GM12878 (cell line): ENCODE data around the gene KLHL5. TPM values are rescaled to one million over a fixed set of nuclear protein-coding genes. Genes with fewer than 3 reads are reported as not detected.

Experiments used
- ATAC-seq: fragments of 200-7000 bp; cut with Tn5 transposase; 3 replicates; pipeline ENCODE4 v1.9.1; 2020; ENCODE audit warnings: mild to moderate bottlenecking, moderate library complexity
- BruUV-seq: library from RNA; stranded (reverse); fragments of 400-500 nt; replicated peaks from 2 replicates; lab custom pipeline; 2021; lab: Mats Ljungman, UMichigan
- CTCF ChIA-PET: fragments of 300-600 bp; sonication (Branson Sonifier 250); formaldehyde crosslinking; extraction: SDS; loops from one replicate; lab custom pipeline; 2021; ENCODE audit warnings: inconsistent platforms; lab: Yijun Ruan, JAX
- POLR2A ChIA-PET: fragments of 350-600 bp; formaldehyde crosslinking; extraction: SDS; loops from one replicate; lab custom pipeline; 2021; ENCODE audit warnings: inconsistent platforms; lab: Charles Lee
- RAD21 ChIA-PET: fragments of 300-600 bp; sonication (Branson Sonifier 250); formaldehyde crosslinking; loops from one replicate; lab custom pipeline; 2023; ENCODE audit warnings: antibody characterized with exemption; ENCODE audit not compliant: unreplicated experiment; lab: Charles Lee
- SMC1A ChIA-PET: fragments of 300-600 bp; sonication (Branson Sonifier 250); formaldehyde crosslinking; loops from one replicate; lab custom pipeline; 2023; ENCODE audit not compliant: unreplicated experiment, uncharacterized antibody; lab: Charles Lee
- DNase-seq: peaks from one replicate; pipeline ENCODE4 v3.0.0-alpha.2; 2011; ENCODE audit warnings: low read depth, low spot score
- FAIRE-seq: peaks from 3 replicates; lab custom pipeline; 2011; peaks lifted over from hg19 to GRCh38; lab: Jason Lieb, UNC
- H2AFZ ChIP-seq: 2 replicates; pipeline ENCODE4 v1.6.0; 2011; ENCODE audit warnings: low read depth, low read length, control low read depth; ENCODE audit not compliant: control insufficient read depth
- H3K27ac ChIP-seq: 2 replicates; pipeline ENCODE4 v1.5.1; 2011; ENCODE audit warnings: control low read depth; ENCODE audit not compliant: control insufficient read depth, insufficient read depth
- H3K27me3 ChIP-seq, 2 experiments: replicated peaks in 1 of 2; 2 replicates each; pipeline versions ENCODE4 v1.6.0 to v1.6.1; 2011; ENCODE audit warnings: low read length in 1 of 2; ENCODE audit not compliant: control insufficient read depth in 2 of 2, insufficient read depth in 2 of 2
- H3K36me3 ChIP-seq, 2 experiments: 2 replicates each; pipeline ENCODE4 v1.5.1; 2011; ENCODE audit warnings: low read length in 1 of 2; ENCODE audit not compliant: control insufficient read depth in 2 of 2, insufficient read depth in 2 of 2
- H3K4me1 ChIP-seq: 2 replicates; pipeline ENCODE4 v1.6.1; 2011; ENCODE audit warnings: mild to moderate bottlenecking, low read length, moderate library complexity, mixed read lengths; ENCODE audit not compliant: control insufficient read depth, insufficient read depth
- H3K4me2 ChIP-seq: 2 replicates; pipeline ENCODE4 v1.6.0; 2011; ENCODE audit warnings: control low read depth; ENCODE audit not compliant: control insufficient read depth, insufficient read depth
- H3K4me3 ChIP-seq: fragments of 200-600 bp; sonication (generic); 2 replicates; pipeline ENCODE4 v1.5.1; 2016
- H3K79me2 ChIP-seq: 2 replicates; pipeline ENCODE4 v1.6.0; 2011; ENCODE audit warnings: low read length; ENCODE audit not compliant: control insufficient read depth, insufficient read depth
- H3K9ac ChIP-seq: 2 replicates; pipeline ENCODE4 v1.8.0; 2011; ENCODE audit warnings: low read length, control low read depth, mixed read lengths; ENCODE audit not compliant: control insufficient read depth, insufficient read depth
- H3K9me3 ChIP-seq: replicated peaks from 3 replicates; pipeline ENCODE4 v1.5.1; 2011; ENCODE audit warnings: mild to moderate bottlenecking, low read length; ENCODE audit not compliant: control insufficient read depth, insufficient read depth
- H4K20me1 ChIP-seq: 2 replicates; pipeline ENCODE4 v1.6.0; 2011; ENCODE audit not compliant: control insufficient read depth, insufficient read depth
- CTCF ChIP-seq, 3 experiments: IDR thresholded peaks in 2 of 3; conservative IDR thresholded peaks in 1 of 3; 2 replicates each; pipeline ENCODE4 v1.5.1; 2011; ENCODE audit warnings: low read depth in 3 of 3, low read length in 3 of 3, mild to moderate bottlenecking in 3 of 3, control low read depth in 2 of 3, moderate library complexity in 2 of 3, inconsistent platforms in 1 of 3, mixed read lengths in 1 of 3; ENCODE audit not compliant: control insufficient read depth in 2 of 3, insufficient read depth in 1 of 3; ENCODE audit errors: extremely low read depth in 1 of 3
- ESRRA ChIP-seq: IDR thresholded peaks from 2 replicates; pipeline ENCODE4 v1.6.1; 2012; ENCODE audit warnings: mild to moderate bottlenecking, low read length, improper control_type of control experiment
- FOXM1 ChIP-seq: IDR thresholded peaks from 2 replicates; pipeline ENCODE4 v1.6.1; 2012; ENCODE audit warnings: low read depth, mild to moderate bottlenecking, inconsistent platforms, low read length, moderate library complexity
- GABPA ChIP-seq: IDR thresholded peaks from 2 replicates; pipeline ENCODE4 v1.6.1; 2014; ENCODE audit warnings: antibody characterized with exemption, low read depth, mild to moderate bottlenecking, inconsistent platforms
- HDAC6 ChIP-seq: fragments of 200-600 bp; sonication (generic); IDR thresholded peaks from one replicate; pipeline ENCODE4 v1.8.0; 2017; ENCODE audit warnings: antibody characterized with exemption; ENCODE audit not compliant: unreplicated experiment
- HSF1 ChIP-seq: fragments of 150-350 bp; IDR thresholded peaks from 2 replicates; pipeline ENCODE4 v1.6.1; 2014; ENCODE audit warnings: mild to moderate bottlenecking, low read depth, low read length
- JUNB ChIP-seq: IDR thresholded peaks from 2 replicates; pipeline ENCODE4 v1.6.1; 2016; ENCODE audit warnings: antibody characterized with exemption, mild to moderate bottlenecking
- KLF5 ChIP-seq: fragments of 450-650 bp; IDR thresholded peaks from 2 replicates; pipeline ENCODE4 v1.6.1; 2014; ENCODE audit warnings: mild to moderate bottlenecking; ENCODE audit not compliant: partially characterized antibody
- SMC3 ChIP-seq: IDR thresholded peaks from 2 replicates; pipeline ENCODE4 v1.6.1; 2011; ENCODE audit warnings: low read length, improper control_type of control experiment, borderline replicate concordance
- SP1 ChIP-seq: IDR thresholded peaks from one replicate; pipeline ENCODE4 v1.6.1; 2011; ENCODE audit warnings: low read depth, low read length
- SRF ChIP-seq, 2 experiments: IDR thresholded peaks; 2 replicates each; pipeline ENCODE4 v1.6.1; 2011; ENCODE audit warnings: low read depth in 2 of 2, low read length in 2 of 2, mild to moderate bottlenecking in 1 of 2, moderate library complexity in 1 of 2
- SUZ12 ChIP-seq: fragments of 200-600 bp; sonication (generic); IDR thresholded peaks from one replicate; pipeline ENCODE4 v1.6.1; 2018; ENCODE audit warnings: antibody characterized with exemption, mild to moderate bottlenecking; ENCODE audit not compliant: unreplicated experiment
- TAF1 ChIP-seq: IDR thresholded peaks from 2 replicates; pipeline ENCODE4 v1.6.1; 2011; ENCODE audit warnings: mild to moderate bottlenecking, low read depth, low read length, borderline replicate concordance
- TCF12 ChIP-seq: IDR thresholded peaks from 2 replicates; pipeline ENCODE4 v1.6.1; 2011; ENCODE audit warnings: low read depth, mild to moderate bottlenecking, low read length
- WGBS: methylation state at CpG from one replicate; pipeline ENCODE4 v1.1.6; 2016; ENCODE audit warnings: low lambda C conversion rate; ENCODE audit not compliant: insufficient replicate concordance, insufficient coverage; ENCODE audit errors: missing lambda C conversion rate; 5-methylcytosine and 5-hydroxymethylcytosine counted together
- in situ Hi-C: fragments of 300-500 bp; cut with MboI; formaldehyde crosslinking; loops from 9 replicates; pipeline ENCODE4 v1.14.3; 2018; ENCODE audit warnings: mixed read lengths
- intact Hi-C: fragments of 100-400 bp; cut with micrococcal nuclease; formaldehyde crosslinking; loops from one replicate; pipeline ENCODE4 v1.14.2; 2022; ENCODE audit not compliant: unreplicated experiment
- polyA plus RNA-seq, 11 experiments: library from polyadenylated mRNA; depleted of rRNA in 4 of 11; unstranded in 6 of 11; stranded (reverse) in 5 of 11; fragments of >200 nt; fragmentation: Nextera tagmentation in 4 of 11; fragmentation: Illumina TruSeq in 1 of 11; extraction: Ambion mirVana in 4 of 11; extraction: Trizol in 1 of 11; gene quantifications; 1 replicate in 1 of 11; 2 replicates in 10 of 11; pipeline versions ENCODE4 v1.2.1 to v1.2.3, GENCODE V29; 2011 to 2016; ENCODE audit warnings: inconsistent platforms in 2 of 11, missing spikeins in 2 of 11, low read depth in 1 of 11
- total RNA-seq, 4 experiments: library from RNA; depleted of rRNA in 3 of 4; stranded (reverse); fragments of >200 nt in 3 of 4; fragmentation: Illumina TruSeq in 1 of 4; extraction: Trizol in 1 of 4; gene quantifications; 2 replicates each; pipeline versions ENCODE4 v1.2.1 to v1.2.3, GENCODE V29; 2013 to 2021

Gene KLHL5
- total and polyA plus RNA-seq, 10 of the 15 experiments (the other 5 are each of a cell fraction or from before 2014, with no cell fraction given) = 4.7 to 27.3 (median 12.6) TPM

DNA sequence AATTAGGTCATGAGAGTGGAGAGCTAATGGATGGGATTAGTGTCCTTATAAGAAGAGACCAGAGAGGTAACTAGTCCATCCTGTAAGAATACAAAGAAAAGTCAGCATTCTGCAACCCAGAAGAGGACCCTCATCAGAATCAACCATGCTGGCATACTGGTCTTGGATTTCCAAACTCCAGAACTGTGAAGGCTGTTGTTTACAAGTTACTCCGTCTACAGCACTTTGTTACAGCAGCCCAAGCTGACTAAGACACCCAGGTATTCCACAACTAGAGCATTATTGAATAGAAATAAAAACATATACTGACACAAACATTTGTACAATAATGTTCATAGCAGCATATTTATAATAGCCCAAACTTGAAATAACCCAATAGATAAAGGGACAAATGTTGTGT lies 39.0 kb upstream of the KLHL5 start:
- no peak overlapping the region for H3K4me2 ChIP-seq
- H3K9me3 ChIP-seq = peaks cover 2% of the 10 kb centered on the region; the same call in 2 of the 3 replicates
- BruUV-seq = no TSS peak
- in situ Hi-C loops = no loop called here
- FAIRE-seq (no peak), DNase-seq (no peak), ATAC-seq (no peak)
- ChIA-PET RAD21 (no interaction called here), SMC1A (no interaction called here), POLR2A (no interaction called here), CTCF (interaction anchor here (0.6 kb wide), 1 partner anchor 327 kb away, joined by 4 read pairs; no protein-coding TSS in a partner anchor)
- H3K9ac ChIP-seq = no peak overlapping the region
- H3K79me2 ChIP-seq = peaks cover 28% of the 10 kb centered on the region
- intact Hi-C loops = no loop called here
- H3K4me3 ChIP-seq = no peak overlapping the region
- H3K4me1 ChIP-seq = peaks cover 8% of the 10 kb centered on the region
- H3K36me3 ChIP-seq = peaks cover 0 to 2% of the 10 kb centered on the region in 2 experiments; a peak in 2 of 4 replicates
- no peaks in the 10 kb centered on the region for H3K27me3 ChIP-seq
- H3K27ac ChIP-seq = no peak overlapping the region
- no peak for TF ChIP-seq SRF (IDR thresholded peaks at IDR 0.05; ENCODE audit: low read depth in 2 of 2, low read length in 2 of 2)
- no peak for TF ChIP-seq HDAC6
- no peak for TF ChIP-seq SUZ12
- TF ChIP-seq SP1 = no peak
- TF ChIP-seq KLF5 = no peak
- TF ChIP-seq GABPA = no peak
- TF ChIP-seq FOXM1 = no peak
- TF ChIP-seq ESRRA = no peak
- no peak for TF ChIP-seq TAF1
- TF ChIP-seq CTCF (IDR thresholded peaks at IDR 0.05 in 2 of 3, conservative IDR thresholded peaks at IDR 0.05 in 1 of 3; ENCODE audit: control insufficient read depth in 2 of 3, extremely low read depth in 1 of 3, insufficient read depth in 1 of 3, low read depth in 3 of 3, low read length in 3 of 3) = no peak
- no peak for TF ChIP-seq JUNB
- no peak for TF ChIP-seq SMC3
- TF ChIP-seq HSF1 = no peak
- no peak for TF ChIP-seq TCF12
- WGBS = 100% methylated on average over 1 of the region's 1 CpG
- no peak overlapping the region for H2AFZ ChIP-seq
- H4K20me1 ChIP-seq = no peaks in the 10 kb centered on the region
